Prostate gland (tissue), 2 donors: Measurements from ENCODE around the gene SPDYE6. TPM values are rescaled to one million over a fixed set of nuclear protein-coding genes. Genes with fewer than 3 reads are reported as not detected.
"Not testable (repeated sequence)": the region's sequence is repeated elsewhere in the genome, so short reads cannot be mapped to it uniquely, and the experiment has no call there.

Source experiments
- DNase-seq: peaks from one replicate; pipeline ENCODE4 v3.0.0-alpha.2; 2019; ENCODE audit warnings: low spot score
- H3K27ac ChIP-seq, 2 donors: fragments of 200-600 bp; sonication (generic); 2 replicates each; pipeline ENCODE4 v1.5.1; 2017 to 2019
- H3K27me3 ChIP-seq: fragments of 200-600 bp; sonication (generic); replicated peaks from 2 replicates; pipeline ENCODE4 v1.5.1; 2019; ENCODE audit not compliant: insufficient read depth
- H3K36me3 ChIP-seq, 2 donors: fragments of 200-600 bp; sonication (generic); 1 replicate in 1 of 2; 2 replicates in 1 of 2; pipeline versions ENCODE4 v1.5.1 to v1.8.1; 2017 to 2019
- H3K4me1 ChIP-seq: fragments of 200-600 bp; sonication (generic); replicated peaks from 2 replicates; pipeline ENCODE4 v1.5.1; 2019
- H3K4me3 ChIP-seq, 2 donors: fragments of 200-600 bp; sonication (generic); 2 replicates each; pipeline ENCODE4 v1.5.1; 2017 to 2019
- H3K9me3 ChIP-seq: fragments of 200-600 bp; sonication (generic); 2 replicates; pipeline ENCODE4 v1.5.1; 2017
- CTCF ChIP-seq, 4 experiments: fragments of 200-600 bp in 2 of 4; fragments of 450-650 bp in 2 of 4; sonication (generic) in 2 of 4; IDR thresholded peaks; 1 replicate in 3 of 4; 2 replicates in 1 of 4; pipeline ENCODE4 v1.5.1; 2016 to 2019; ENCODE audit warnings: antibody characterized with exemption in 4 of 4, mild to moderate bottlenecking in 2 of 4, moderate library complexity in 2 of 4
- POLR2A ChIP-seq: fragments of 450-650 bp; IDR thresholded peaks from one replicate; pipeline ENCODE4 v1.6.1; 2016; ENCODE audit warnings: antibody characterized with exemption, mild to moderate bottlenecking
- POLR2AphosphoS5 ChIP-seq: sonication (generic); formaldehyde crosslinking; IDR thresholded peaks from one replicate; pipeline ENCODE4 v1.6.1; 2017; ENCODE audit warnings: antibody characterized with exemption
- WGBS: methylation state at CpG from one replicate; pipeline ENCODE4 v1.1.5; 2018; 5-methylcytosine and 5-hydroxymethylcytosine counted together
- intact Hi-C: fragments of 100-400 bp; cut with DNase I; formaldehyde crosslinking; loops from one replicate; pipeline ENCODE4 v1.14.2; 2022
- total RNA-seq, 2 donors: library from RNA; depleted of rRNA; stranded (reverse); fragments of >200 nt; gene quantifications; one replicate each; pipeline ENCODE4 v1.1.0, GENCODE V29; 2016

The SPDYE6 gene
- total RNA-seq, 2 donors from 2014 or later, result 0.85 TPM; not detected in 1

DNA sequence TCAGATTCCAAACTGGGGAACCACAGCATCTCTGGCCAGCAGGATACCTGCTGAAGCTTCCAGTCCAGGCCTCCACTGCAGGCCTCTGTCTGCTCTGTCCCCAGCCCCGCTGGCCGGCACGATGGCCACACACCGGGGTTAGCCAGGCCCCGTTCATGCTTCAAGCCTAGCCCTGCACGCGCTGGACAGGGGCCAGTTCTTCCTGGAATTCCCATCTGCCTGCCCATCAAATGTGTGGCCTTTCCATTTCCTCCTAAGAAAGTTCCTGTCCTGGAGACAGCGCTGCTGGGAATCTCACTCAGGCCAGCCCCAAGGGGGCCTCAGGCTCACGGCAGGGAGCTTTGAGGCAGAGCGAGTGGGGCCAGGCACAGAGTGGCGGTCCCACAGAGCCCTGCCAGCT lies 51.6 kb downstream of the SPDYE6 start:
- intact Hi-C loops, result no loop called here
- whole genome bisulfite sequencing, result 73% methylated on average over 11 of the region's 11 CpGs
- Histone ChIP-seq H3K4me1 (peaks cover 6% of the 10 kb centered on the region), H3K9me3 (no peaks in the 10 kb centered on the region), H3K27me3 (no peaks in the 10 kb centered on the region), H3K27ac (no peak overlapping the region), H3K4me3 (no peak overlapping the region), H3K36me3 (no peaks in the 10 kb centered on the region)
- no peak for DNase-seq
- no peak for TF ChIP-seq POLR2A
- TF ChIP-seq POLR2AphosphoS5, result no peak
- no peak for TF ChIP-seq CTCF (IDR thresholded peaks at IDR 0.05)

DNA sequence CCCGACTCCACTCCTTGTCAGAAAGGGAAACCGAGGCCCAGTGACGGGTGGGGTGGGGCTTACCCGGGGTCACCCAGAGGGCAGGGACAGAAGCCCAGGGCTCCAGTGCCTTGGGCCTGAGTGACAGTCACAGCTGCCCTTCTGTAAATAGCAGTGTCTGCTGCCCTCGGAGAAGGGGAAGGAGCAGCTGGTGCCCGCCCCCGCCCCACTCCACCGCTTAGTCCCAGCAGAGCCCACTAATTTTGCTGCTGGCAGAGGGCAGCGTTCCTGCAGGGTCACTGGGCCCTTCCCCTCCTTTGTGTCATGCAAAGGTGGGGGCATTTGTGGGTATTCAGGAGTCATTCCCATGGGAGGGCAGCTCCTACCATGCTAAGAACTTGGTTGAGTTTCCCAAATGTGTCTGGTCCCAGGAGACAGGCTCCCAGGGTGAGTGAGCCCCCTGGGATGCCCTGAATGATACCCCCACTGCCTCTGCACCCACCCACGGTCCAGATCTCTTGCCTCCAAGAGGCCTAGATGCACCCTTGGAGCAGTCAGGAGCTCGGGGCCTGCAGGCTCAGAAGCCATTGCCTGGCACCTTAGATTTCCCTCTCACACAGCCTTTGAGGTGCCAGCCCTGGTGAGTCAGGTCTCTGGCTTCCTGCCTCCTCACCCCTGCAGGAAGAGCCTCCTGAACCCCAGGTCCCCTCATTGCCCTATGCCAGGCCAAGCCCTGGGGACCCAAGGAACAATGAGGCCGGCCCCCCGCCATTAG lies 52.4 kb downstream of the SPDYE6 start:
- Histone ChIP-seq H3K36me3 (no peaks in the 10 kb centered on the region), H3K4me1 (peaks cover 6% of the 10 kb centered on the region), H3K27me3 (no peaks in the 10 kb centered on the region), H3K27ac (no peak overlapping the region), H3K9me3 (no peaks in the 10 kb centered on the region), H3K4me3 (no peak overlapping the region)
- no peak for TF ChIP-seq POLR2AphosphoS5
- TF ChIP-seq POLR2A, result no peak
- TF ChIP-seq CTCF (IDR thresholded peaks at IDR 0.05), result no peak
- 86% methylated on average over 13 of the region's 13 CpGs for WGBS
- no peak for DNase-seq
- intact Hi-C loops, result no loop called here

GRCh38 chr7:102302025-102302424 lies 54.2 kb downstream of the SPDYE6 start:
- no peak overlapping the region for H3K27ac ChIP-seq
- H3K36me3 ChIP-seq, result no peaks in the 10 kb centered on the region
- H3K4me1 ChIP-seq, result peaks cover under 1% of the 10 kb centered on the region
- 95% methylated on average over 6 of the region's 6 CpGs for WGBS
- no peak overlapping the region for H3K4me3 ChIP-seq
- intact Hi-C loops, result no loop called here
- TF ChIP-seq POLR2A (no peak), CTCF (IDR thresholded peaks at IDR 0.05) (no peak), POLR2AphosphoS5 (no peak)
- DNase-seq, result no peak
- no peaks in the 10 kb centered on the region for H3K27me3 ChIP-seq
- no peaks in the 10 kb centered on the region for H3K9me3 ChIP-seq

GRCh38 chr7:102301367-102301766 lies 54.9 kb downstream of the SPDYE6 start:
- intact Hi-C loops, H3K36me3 ChIP-seq, DNase-seq, H3K9me3 ChIP-seq, H3K27ac ChIP-seq, H3K27me3 ChIP-seq, H3K4me1 ChIP-seq, H3K4me3 ChIP-seq: not testable (repeated sequence)
- WGBS, result 96% methylated on average over 13 of the region's 14 CpGs

- no peaks in the 10 kb centered on the region for H3K4me1 ChIP-seq
- H3K27me3 ChIP-seq, result no peaks in the 10 kb centered on the region
- intact Hi-C loops, result no loop called here
- H3K4me3 ChIP-seq, result no peak overlapping the region
- TF ChIP-seq POLR2AphosphoS5, result no peak
- no peak for TF ChIP-seq CTCF (IDR thresholded peaks at IDR 0.05)
- no peak for TF ChIP-seq POLR2A
- 53% methylated on average over 82 of the region's 84 CpGs for WGBS
- H3K9me3 ChIP-seq, result no peaks in the 10 kb centered on the region
- no peak overlapping the region for H3K27ac ChIP-seq
- H3K36me3 ChIP-seq, result no peaks in the 10 kb centered on the region
- DNase-seq, result no peak
Measured at GRCh38 chr7:102300643-102301221, 55.5 kb downstream of the SPDYE6 start.
